ENCODE measurements around the gene CACNA1E.
"Not testable (repeated sequence)": the region's sequence is repeated elsewhere in the genome, so short reads cannot be mapped to it uniquely, and the experiment has no call there.

The CACNA1E gene

DNA sequence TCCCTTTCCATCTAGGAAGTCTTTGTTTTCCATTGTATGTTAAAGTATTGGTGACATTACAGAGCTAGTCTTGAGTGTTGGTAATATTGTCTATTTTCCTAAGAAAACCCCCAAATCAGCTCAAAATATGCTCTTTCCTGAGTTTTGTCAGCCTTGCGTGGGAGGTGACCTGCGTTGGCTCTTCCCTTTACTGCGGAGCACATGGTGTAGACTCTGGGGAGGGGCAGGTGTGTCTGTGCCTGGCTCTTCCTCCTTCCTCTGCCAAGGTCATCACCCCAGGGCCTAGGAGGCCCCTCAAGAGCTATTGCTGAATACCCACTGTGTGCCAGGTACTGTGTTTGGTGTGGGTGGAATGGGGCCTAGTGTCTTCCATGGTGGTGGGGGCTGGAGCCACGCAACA is 33.4 kb downstream of the CACNA1E start:
- FAIRE-seq (no peak), DNase-seq (ENCODE audit: insufficient read length, low spot score) (no peak)
- TF ChIP-seq, protein P1, sequence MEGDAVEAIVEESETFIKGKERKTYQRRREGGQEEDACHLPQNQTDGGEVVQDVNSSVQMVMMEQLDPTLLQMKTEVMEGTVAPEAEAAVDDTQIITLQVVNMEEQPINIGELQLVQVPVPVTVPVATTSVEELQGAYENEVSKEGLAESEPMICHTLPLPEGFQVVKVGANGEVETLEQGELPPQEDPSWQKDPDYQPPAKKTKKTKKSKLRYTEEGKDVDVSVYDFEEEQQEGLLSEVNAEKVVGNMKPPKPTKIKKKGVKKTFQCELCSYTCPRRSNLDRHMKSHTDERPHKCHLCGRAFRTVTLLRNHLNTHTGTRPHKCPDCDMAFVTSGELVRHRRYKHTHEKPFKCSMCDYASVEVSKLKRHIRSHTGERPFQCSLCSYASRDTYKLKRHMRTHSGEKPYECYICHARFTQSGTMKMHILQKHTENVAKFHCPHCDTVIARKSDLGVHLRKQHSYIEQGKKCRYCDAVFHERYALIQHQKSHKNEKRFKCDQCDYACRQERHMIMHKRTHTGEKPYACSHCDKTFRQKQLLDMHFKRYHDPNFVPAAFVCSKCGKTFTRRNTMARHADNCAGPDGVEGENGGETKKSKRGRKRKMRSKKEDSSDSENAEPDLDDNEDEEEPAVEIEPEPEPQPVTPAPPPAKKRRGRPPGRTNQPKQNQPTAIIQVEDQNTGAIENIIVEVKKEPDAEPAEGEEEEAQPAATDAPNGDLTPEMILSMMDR (IDR thresholded peaks at IDR 0.05; ENCODE audit: insufficient read depth, missing control alignments) = no peak

DNA sequence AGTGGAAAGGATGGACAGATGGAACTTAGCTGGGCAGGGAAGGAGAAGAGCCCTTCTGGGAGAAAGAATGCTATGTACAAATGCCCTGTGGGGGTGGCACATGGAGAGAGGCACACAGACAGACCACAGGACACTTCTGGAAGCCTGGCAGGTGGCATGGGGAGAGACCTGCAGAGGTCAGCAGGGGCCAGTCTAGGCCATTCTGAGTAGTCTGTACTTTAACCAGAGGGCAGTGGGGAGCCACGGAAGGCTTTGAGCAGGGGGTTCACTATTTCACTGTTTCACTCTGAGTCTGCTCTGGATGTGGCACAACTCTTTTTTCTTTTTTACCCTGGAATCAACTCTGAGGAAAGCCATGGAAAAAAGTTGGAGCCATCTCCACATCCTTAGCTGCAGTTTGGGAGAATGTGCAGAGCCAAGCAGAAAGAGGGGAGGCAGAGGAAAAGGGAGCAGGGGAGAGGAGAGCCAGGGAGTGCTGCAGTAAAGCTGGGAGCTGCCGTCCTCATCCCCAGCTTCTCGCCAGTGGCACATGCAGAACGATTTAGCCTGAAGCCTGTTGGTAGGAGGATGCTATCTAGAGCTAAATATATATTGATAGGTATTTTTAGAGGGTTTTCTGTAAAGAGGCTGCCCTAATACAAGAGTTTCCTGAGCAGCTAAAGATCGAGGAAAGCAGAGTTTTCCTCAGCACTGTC is 34.0 kb downstream of the CACNA1E start:
- TF ChIP-seq, protein P1 (IDR thresholded peaks at IDR 0.05; ENCODE audit: insufficient read depth, missing control alignments) = no peak
- DNase-seq (ENCODE audit: insufficient read length, low spot score) (no peak), FAIRE-seq (no peak)

DNA sequence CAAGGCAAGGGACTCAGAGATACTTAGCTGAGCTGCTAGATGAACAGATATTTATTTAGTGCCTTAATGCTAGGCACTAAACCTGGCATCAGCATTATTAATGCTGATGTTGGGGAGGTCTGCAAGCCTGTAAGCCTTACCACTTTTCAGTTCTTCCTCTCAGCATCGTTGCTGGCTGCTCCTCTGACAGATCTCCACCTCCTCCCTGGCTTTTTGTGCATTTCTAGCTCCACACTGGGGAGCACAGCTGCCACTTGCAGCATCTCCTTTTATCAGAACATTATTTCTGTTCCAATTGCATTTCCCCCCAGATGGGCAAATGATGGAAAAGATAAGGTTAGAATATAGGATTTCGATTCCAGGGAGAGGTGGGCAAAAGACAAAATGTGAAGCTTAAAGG is 34.8 kb downstream of the CACNA1E start:
- TF ChIP-seq, protein P1 (IDR thresholded peaks at IDR 0.05; ENCODE audit: insufficient read depth, missing control alignments) = no peak
- FAIRE-seq = no peak
- DNase-seq (ENCODE audit: insufficient read length, low spot score) = no peak

GRCh38 chr1:181522864-181523263 is 39.5 kb downstream of the CACNA1E start:
- TF ChIP-seq, protein P1 (IDR thresholded peaks at IDR 0.05; ENCODE audit: insufficient read depth, missing control alignments) = no peak
- FAIRE-seq = no peak
- no peak for DNase-seq (ENCODE audit: insufficient read length, low spot score)

- no peak for DNase-seq (ENCODE audit: insufficient read length, low spot score)
- TF ChIP-seq, protein P1 (IDR thresholded peaks at IDR 0.05; ENCODE audit: insufficient read depth, missing control alignments) = no peak
- FAIRE-seq = no peak
Observed at GRCh38 chr1:181525104-181525721, 41.9 kb downstream of the CACNA1E start.

DNA sequence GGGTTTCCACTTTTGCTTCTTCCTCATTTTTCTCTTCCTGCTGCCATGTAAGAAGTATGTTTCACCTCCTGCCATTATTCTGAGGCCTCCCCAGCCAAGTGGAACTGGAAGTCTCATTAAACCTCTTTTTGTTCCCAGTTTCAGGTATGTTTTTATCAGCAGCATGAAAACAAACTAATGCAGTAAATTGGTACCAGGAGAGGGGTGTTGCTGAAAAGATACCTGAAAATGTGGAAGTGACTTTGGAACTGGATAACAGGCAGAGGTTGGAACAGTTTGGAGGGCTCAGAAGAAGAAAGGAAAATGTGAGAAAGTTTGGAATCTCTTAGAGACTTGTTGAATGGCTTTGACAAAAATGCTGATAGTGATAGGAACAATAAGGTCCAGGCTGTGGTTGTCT is 44.9 kb downstream of the CACNA1E start:
- not testable (repeated sequence) for DNase-seq (ENCODE audit: insufficient read length, low spot score); FAIRE-seq

- DNase-seq (ENCODE audit: insufficient read length, low spot score) (no peak), FAIRE-seq (no peak)
- TF ChIP-seq, protein P1 (IDR thresholded peaks at IDR 0.05; ENCODE audit: insufficient read depth, missing control alignments) = no peak
Observed at GRCh38 chr1:181531441-181531840, 48.1 kb downstream of the CACNA1E start.
